RKO (cell line): ENCODE data around the gene LDLRAD3.
A peak's percentile ranks its signal among the peaks of the same experiment; 100 is the strongest.

Experiments used
- DNase-seq: peaks from one replicate; pipeline ENCODE4 v3.0.0-alpha.2; 2016; ENCODE audit warnings: low spot score

Gene LDLRAD3

DNA sequence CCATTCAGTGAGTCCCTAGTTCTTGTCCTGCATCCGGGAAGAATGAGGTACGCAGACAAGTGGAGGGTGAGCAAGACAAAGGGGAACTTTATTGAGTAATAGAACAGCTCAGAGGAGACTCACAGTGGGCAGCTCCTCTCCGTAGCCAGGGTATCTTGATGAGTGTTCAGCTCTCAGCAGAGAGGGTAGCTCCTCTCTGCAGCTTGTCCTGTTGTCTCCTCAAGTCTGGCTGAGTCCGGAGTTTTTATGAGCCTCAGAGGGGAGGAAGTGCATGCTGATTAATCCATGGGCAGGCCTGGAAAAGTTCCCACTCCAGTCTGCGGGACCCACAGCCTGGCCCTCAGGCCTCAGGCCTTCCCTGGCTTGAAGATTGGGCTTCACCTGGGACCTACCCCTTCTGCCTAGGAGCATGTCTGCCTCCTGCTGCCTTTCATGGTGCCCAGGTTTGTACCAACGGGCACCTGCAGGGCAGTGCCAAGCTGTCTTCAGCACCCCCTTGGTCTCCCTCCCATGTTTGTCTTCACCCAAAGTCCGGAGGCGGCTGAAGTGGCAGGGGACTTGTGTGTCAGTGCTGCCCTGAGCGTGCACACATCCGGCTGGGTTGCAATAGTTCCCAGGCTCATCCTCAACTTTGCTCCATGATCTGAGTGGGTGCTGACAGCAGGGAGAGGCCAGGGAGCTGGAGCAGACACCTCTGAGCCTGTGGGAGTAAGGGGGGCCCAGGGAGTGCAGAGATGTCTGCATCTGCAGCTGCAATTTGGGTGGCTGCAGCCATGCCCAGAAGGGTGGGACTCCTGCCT is 134.2 kb downstream of the LDLRAD3 start:
- DNase-seq = peak; percentile 59

DNA sequence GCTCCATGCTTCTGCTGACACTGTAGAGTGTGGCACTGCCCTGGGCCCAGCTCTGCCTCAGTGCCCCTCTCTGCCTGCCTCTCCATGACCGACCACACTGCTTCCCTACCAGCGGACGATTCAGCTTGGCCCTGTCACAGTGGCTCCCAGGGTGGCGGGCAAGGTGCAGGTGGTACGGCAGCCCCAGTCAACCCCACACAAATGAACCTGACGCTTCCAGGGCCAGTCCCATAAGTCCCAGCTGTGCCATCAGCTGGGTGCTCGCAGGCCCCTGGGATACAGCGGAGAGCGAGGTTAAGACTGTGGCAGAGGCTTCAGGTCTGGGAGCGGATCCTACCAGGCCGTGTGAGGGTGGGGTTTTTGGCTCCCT is 134.8 kb downstream of the LDLRAD3 start:
- DNase-seq = no peak

DNA sequence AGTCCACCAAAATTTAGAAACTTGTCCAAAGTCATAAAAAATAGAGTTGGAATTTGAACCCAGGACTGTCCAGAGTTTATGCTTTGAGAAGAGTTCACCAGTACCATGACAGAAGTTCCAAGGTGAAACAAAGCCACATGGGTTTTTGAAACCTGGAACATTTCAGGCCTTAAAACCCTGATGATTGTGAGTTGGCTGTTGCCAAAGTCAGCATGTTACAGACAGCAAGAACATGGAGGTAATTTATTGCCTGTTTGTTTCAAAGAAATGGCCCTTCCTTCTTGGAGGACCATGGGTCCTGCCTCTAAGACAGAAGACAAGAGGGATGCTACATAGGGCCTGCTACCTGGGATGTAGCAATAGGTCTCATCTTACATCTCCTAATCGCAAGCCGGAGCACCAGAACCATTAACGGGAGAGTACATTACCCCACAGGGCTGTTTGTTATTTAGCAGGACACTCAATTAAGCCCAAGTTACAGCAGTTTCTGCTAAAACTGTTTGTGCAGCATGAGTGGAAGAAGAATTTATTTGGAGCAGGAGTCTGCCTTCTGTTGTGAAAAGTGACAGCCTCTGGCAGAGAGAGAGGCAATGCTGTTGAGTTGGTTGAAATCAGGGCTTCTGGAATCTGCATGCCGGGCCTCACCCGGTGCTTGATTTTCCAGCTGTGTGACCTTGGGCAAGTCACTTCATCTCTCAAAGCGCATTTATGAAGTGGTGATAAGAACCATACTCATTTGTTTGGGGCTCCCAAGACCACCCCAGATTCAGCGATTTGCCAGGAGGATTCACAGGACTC is 136.2 kb downstream of the LDLRAD3 start:
- no peak for DNase-seq

DNA sequence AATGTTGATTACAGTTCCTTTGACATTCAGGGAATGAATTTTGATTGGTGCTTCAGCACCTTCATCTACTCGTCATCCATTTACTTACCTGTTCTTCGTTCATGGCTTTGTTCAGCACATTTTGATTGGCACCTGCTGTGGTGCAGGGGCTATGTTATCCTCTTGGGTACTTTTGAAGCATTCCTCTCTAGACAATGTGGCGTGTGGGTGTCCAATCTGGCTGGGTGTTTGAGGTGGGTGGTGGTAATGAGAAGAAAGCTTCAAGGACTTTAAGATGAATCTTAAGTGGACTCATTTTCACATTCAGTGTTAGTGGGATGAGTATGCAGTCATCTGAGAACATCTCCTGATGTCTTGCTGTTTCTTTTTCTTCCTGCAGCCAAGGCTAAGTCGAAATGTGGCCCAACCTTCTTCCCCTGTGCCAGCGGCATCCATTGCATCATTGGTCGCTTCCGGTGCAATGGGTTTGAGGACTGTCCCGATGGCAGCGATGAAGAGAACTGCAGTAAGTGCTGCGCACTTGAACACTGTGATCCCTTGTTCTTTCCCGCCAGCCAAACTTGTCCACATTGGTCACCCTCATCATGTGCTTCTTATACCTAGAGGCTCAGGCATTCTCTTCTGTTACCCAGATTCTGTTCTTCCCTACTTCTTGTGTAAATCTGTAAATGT is 137.5 kb downstream of the LDLRAD3 start:
- no peak for DNase-seq

DNA sequence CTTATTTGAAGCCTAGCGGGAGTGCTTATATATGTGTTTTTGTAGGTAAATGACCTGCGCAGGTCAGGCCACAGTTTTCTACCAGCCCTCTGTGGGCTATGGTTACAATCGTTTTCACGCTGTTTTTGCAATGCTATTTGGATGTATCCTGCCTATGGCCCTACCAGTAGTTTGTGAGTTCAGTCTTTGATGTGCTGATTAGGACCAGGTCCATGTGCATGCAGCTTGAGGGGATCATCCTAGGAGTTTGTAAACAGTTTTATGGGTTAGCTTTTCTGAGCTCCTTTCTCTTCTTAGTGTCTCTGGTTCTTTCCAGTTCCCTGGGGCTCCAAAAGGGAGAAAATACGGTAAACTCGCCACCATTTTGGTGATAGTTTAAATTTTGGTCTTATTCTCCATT is 142.5 kb downstream of the LDLRAD3 start:
- no peak for DNase-seq

DNA sequence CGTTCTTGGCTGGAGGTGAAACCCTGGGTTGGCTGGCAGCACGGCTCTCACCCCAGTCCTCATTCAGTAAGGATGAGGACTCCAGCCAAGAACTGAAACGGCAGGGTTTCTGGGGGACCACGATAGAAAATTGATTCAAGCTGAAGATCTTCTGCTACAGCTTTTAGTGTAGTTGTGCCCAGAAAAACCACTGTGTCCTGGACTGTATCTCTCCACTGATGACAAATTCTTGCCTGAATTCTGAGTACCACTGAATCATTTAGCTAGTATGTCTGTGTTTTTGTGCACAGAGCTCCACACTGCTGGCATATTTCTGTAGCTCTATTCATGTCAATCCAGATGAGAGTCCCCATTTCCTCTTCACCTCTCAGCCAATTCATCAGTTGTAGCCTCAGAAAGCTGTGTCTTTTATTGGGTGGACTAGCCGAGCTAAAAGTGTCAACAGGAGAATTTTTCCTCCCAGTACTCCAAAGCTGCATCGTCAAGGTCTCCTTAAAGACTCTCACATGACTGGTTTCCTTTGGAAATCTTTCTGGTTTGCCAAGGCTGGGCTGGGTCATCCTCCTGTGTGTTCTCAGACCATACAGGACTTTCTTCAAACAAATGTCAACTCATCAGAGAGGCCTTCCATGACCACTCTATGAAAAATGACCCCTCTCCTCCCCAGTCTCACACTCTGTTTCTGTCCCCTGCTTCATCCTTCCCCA is 144.6 kb downstream of the LDLRAD3 start:
- DNase-seq = no peak

DNA sequence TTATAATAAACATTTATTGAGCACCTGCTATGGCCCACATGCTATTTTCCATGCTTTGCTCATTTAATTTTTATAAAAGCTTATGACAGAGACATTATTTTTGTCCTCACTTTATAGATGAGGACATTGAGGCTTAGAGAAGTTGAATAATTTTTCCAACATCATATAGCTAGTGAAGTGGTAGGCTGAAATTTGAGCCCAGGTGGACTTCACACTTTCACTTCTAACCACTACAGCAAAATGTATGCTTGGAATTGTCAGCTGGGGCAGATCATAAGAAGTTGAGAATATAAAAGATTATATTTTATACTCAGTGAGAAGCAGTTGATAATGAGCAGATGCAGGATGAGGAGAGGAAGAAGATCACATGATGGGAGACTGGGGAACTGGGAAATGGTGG is 146.1 kb downstream of the LDLRAD3 start:
- no peak for DNase-seq

DNA sequence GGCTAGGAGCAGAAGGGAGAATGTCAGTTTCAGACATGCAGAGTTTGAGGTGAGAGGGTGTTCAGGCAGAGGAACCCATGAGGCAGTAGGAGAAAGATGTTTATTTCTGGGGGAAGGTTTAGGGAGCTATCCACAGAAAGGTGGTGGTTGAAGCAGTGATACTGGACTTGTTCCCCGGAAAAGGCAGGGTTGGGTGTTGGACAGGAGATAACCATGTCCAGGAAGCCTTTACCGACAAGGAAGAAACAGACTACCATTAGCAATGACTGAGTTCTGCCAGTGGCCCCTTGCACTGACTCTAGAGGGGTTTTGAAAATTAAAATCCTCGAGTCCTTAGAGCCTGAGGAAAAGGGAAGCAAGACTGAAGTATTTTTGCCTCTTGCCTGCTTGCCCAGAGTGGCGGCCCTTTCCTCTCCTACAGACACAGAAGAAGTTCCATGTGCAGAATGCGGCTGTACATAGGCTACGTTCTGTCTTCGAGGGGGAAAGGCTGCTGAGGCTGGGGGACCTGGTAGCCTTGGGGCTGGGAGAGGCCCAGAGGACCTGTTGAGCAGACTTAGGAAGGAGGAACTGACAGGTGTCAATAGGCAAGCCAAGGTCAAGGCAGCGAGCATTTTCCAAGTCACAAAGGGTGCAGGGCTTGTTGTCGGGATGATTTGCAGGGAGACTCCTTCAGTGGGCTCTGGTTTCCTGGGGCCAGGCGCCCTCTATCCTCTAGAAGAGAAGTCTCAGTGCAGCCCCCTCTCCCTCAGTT is 146.7 kb downstream of the LDLRAD3 start:
- DNase-seq = no peak

DNA sequence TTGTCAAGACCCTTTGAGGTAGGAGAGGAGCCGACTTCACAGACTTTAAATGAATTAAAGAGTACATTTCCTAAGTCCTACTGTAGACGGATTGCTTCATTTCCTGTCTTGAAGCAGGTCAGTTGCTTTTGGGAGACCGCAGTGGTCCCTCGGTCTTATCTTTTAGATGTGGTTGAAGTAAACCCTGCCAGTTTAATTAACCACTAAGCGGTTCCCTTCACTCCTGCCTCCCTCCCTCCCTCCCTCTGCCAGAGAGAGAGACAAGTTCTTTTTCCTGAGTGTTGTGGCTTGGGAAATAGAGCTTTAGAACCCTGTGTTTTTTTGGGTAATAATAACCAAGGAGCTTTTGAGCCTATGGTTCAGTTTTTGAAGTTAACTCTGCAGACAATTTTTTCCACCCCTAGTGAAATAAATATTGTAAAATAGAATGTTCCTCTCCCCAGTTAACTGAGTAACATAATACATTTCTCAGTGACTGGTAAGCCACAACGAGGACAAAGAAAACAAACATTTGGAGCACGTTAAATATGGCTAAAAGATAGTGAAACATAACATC is 147.5 kb downstream of the LDLRAD3 start:
- no peak for DNase-seq

DNA sequence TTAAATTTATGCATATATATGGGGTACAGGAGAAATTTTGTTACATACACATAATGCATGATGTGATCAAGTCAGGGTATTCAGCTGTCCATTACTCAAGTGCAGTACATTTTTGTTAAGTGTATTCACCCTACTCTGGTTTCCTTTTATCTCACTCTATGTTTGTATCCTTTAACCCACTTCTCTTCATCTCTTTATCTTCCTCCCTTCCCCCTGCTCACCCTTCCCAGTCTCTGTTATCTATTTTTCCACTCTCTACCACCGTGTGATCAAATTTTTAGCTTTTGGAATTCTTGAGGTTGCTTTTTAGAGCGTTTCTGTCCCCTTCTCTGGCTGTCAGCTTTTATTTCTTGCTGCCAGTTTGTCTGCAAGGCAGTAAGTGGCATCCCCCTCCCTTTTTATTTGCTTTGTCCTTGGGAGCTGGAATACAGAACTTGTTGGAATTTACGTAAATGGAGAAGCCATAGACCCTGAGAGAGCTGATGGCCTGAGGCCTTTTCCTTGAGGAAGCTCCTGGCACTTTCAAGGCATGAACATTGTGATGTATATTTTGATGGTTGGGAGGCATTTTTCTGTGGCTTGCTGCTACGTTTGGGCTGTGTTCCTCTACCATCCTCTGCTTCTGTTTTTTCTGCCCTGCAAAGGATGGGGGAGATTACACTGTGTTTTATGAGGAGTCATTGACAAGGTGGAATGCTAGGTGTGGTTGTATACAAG is 148.6 kb downstream of the LDLRAD3 start:
- DNase-seq = no peak

DNA sequence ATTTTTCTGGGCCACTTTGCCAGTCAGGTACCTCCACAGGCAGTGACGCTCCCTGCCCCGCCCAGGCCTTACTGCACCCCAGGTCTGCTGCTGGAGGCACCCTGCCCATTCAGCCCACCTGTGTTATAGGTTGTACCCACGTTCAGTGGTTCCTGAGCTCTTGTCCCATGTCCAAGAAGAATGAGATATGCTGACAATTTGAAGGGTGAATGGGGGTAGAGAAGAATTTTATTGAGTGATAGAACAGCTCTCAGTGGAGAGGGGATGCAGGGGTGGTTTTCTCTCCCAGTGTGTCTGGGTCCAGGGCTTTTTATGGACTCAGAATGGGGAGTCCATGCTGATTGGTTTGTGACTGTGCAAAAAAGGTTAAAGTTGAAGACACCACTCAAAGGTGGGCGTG is 149.7 kb downstream of the LDLRAD3 start:
- no peak for DNase-seq

DNA sequence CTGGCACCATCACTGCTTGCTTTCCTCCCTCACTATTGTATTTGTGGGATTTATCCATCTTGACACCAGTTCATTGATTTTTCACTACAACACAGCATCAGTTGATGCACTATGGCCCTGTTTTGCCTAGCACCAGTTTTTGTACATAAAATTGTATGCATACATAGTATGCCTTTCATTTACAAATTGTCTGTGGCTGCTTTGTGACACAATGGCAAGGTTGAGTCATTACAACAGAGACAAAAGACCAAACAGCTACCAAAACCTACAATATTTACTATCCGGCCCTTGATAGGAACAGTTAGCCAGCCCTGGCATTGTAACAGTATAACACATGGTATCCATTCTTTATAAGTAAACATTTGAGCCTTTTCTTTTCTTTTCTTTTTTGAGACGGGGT is 150.3 kb downstream of the LDLRAD3 start:
- DNase-seq = no peak

DNA sequence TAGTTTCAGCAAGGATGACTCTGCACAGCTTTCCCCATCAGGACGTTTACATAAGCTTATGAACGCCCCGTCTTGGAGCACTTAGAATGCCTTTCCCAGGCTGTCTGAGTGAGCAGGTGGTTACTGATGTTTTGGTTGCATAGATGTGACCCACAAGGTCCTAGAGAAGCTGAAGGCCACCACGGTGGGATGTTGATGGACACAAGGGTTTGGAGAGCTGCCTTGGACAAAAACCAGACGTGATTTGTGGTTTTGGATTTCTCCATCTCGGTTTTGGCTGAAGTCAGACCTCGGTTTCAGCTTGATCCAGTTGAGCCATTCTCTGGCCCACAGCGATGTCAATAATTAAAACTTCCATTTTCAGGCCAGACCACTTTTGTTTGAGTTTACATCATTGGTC is 151.9 kb downstream of the LDLRAD3 start:
- no peak for DNase-seq

DNA sequence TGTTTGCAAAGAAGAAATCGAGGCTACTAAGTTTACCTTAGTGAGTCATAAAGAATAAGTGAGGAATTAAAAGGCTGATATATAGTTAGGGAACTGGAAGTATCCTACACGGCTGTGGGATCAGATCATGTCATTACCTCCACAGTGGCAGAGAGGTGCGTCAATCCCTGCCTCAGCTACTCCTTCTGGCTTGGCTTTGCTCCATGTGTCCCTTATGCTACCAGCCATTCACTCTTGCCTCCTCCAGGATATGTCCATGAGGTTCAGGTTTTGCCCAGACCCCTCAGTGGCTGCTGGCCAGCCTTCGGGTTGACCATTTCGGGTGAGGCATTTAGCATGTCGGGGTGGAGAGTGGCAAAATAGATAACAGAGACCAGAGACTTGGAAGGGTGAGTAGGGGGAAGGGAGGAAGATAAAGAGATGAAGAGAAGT is 153.4 kb downstream of the LDLRAD3 start:
- no peak for DNase-seq

DNA sequence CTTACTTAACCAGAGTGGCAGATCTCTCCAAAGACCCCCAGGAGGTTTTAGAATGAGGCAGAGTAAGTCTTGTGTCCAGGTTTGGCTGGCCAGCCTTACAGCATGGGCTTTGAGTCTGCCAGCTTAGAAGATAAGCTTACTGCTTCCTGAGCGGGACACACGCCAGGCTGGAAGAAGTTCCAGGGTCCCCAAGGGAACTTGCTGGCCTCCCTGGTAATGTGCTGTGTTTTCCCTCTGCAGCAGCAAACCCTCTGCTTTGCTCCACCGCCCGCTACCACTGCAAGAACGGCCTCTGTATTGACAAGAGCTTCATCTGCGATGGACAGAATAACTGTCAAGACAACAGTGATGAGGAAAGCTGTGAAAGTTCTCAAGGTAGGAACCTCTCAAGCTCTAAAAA is 154.2 kb downstream of the LDLRAD3 start:
- no peak for DNase-seq

DNA sequence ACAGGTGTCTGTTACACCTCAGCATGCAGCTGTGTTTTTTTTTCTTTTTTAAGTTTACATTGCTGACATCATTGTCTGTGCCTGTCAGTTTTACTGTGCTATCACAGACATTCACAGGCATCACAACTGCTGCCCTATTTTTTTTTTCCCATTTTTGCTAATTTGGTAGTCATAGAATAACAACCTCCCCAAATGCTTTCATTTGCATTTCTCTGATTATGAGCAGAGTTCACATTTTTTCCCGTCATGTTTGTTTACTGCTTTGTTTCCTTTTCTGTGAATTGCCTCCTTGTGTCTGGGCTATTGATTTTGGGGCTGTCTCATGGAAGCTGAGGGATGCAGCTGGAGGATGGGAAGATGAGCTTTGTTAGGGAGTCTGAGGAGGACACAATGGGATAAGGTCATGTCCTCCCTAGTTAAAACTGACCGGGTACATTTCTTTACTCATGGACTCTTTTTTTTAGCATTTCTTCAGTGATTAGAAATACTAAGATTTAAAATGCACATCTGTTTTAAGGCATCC is 155.1 kb downstream of the LDLRAD3 start:
- DNase-seq = no peak

DNA sequence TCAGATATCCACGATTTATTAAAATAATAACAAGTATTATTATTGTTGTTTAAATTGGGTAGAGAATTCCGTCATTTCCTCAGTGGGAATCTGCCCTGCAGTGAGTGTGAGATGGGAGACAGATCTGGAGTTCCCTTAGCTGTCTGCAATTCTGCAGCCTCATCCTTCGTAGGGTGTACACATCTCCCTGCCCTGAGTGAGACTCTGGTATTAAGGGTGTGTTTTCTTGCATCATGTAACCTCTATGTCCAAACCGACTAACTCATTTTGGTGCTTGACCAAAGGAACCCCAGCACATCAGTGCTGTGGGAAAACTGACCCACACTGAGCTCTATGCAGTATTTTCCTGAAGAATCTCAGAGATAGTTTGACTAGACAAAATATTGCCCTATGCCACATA is 157.6 kb downstream of the LDLRAD3 start:
- no peak for DNase-seq

DNA sequence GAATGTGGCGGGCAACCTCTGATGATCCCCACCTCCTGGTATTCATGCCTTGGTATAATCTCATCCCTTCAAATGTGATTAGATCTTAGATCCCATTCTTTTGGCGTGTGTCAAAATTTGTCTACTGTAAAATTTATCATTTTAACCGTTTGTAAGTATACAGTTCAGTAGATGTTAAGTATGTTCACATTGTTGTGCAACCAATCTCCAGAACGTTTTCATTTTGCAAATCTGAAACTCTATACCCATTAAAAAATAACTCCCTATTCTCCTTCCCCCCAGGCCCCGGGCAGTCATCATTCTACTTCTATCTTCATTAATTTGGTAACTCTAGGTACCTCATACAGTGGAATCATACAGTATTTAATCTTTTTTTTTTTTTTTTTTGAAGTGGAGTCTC is 159.0 kb downstream of the LDLRAD3 start:
- DNase-seq = no peak

DNA sequence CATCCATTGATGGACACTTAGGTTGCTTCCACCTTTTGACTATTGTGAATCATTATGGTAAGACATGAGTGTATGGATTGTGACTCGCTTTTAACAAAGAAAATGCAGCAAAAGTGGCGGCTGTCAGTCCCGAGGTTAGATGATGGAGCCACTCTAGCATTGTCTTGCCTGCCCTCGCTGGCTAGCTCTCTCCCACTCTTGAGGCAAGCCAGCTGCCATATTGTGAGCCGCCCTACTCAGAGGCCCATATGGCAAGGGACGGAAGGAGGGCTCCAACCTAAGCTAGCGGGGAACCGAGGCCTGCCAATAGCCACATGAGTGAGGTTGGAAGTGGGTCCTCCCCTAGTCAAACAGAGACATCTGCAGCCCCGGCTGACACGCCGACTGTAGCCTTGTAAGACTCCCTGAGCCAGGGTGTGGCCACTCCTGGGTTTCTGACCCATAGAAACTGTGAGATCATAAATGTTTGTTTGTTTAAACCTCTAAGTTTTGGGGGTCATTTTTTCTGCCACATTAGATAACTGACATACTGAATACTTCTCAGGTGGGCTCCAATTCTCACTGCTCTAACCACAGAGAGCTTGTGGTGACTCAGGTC is 160.2 kb downstream of the LDLRAD3 start:
- no peak for DNase-seq

DNA sequence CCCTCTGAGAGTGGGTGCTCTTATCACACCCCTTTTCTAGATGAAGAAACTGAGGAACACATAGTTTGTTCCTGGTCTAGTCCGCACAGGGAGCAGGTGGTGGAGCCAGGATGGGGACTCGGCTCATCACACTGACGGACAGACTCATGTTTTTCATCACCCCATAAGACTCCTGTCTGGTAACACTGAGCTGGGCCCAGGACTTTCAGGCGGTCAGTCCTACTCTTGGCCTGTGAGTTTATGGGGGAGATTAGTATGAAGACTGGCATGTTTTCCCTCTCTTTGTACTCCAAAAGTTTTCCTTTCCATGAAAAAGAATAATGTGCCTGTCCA is 160.8 kb downstream of the LDLRAD3 start:
- DNase-seq = no peak
